Suprapubic skin (tissue), 4 donors: ENCODE measurements around the gene USP48. TPM values are rescaled to one million over a fixed set of nuclear protein-coding genes. Genes with fewer than 3 reads are reported as not detected.

Experiments used
- DNase-seq, 2 donors: peaks; one replicate each; pipeline ENCODE4 v3.0.0-alpha.2; 2019; ENCODE audit warnings: low spot score in 2 of 2
- H3K27ac ChIP-seq: fragments of 200-600 bp; sonication (generic); one replicate; pipeline ENCODE4 v1.5.1; 2019
- H3K27me3 ChIP-seq: fragments of 200-600 bp; sonication (generic); one replicate; pipeline ENCODE4 v1.5.1; 2019
- H3K36me3 ChIP-seq: fragments of 200-600 bp; sonication (generic); one replicate; pipeline ENCODE4 v1.5.1; 2019
- H3K4me1 ChIP-seq: fragments of 200-600 bp; sonication (generic); one replicate; pipeline ENCODE4 v1.5.1; 2019
- H3K4me3 ChIP-seq: fragments of 200-600 bp; sonication (generic); one replicate; pipeline ENCODE4 v1.5.1; 2019; ENCODE audit warnings: mild to moderate bottlenecking
- H3K9me3 ChIP-seq: fragments of 200-600 bp; sonication (generic); one replicate; pipeline ENCODE4 v1.5.1; 2019
- CTCF ChIP-seq, 2 donors: fragments of 200-600 bp in 1 of 2; fragments of 450-650 bp in 1 of 2; sonication (generic) in 1 of 2; IDR thresholded peaks; one replicate each; pipeline ENCODE4 v1.5.1; 2016 to 2019; ENCODE audit warnings: antibody characterized with exemption in 2 of 2, mild to moderate bottlenecking in 1 of 2, moderate library complexity in 1 of 2
- EP300 ChIP-seq: sonication (generic); formaldehyde crosslinking; IDR thresholded peaks from one replicate; pipeline ENCODE4 v1.6.1; 2017; ENCODE audit warnings: antibody characterized with exemption
- POLR2A ChIP-seq, 2 donors: fragments of 450-650 bp; IDR thresholded peaks; one replicate each; pipeline ENCODE4 v1.6.1; 2017; ENCODE audit warnings: antibody characterized with exemption in 2 of 2, mild to moderate bottlenecking in 2 of 2, moderate library complexity in 2 of 2
- POLR2AphosphoS5 ChIP-seq, 3 donors: sonication (generic); formaldehyde crosslinking; IDR thresholded peaks; one replicate each; pipeline ENCODE4 v1.6.1; 2017; ENCODE audit warnings: antibody characterized with exemption in 3 of 3
- WGBS: methylation state at CpG from one replicate; pipeline ENCODE4 v1.1.5; 2018; 5-methylcytosine and 5-hydroxymethylcytosine counted together
- total RNA-seq, 4 donors: library from RNA; depleted of rRNA; stranded (reverse); fragments of >200 nt; gene quantifications; one replicate each; pipeline ENCODE4 v1.1.0, GENCODE V29; 2016

The USP48 gene
- total RNA-seq, 4 donors from 2014 or later: 27.7 to 151 (median 46.0) TPM

GRCh38 chr1:21665711-21666575, 117.0 kb downstream of the USP48 start:
- DNase-seq: peak; percentile 53 to 74
- peaks cover 38% of the 10 kb centered on the region for H3K27me3 ChIP-seq
- H3K27ac ChIP-seq: no peak overlapping the region
- H3K36me3 ChIP-seq: no peaks in the 10 kb centered on the region
- no peak overlapping the region for H3K4me3 ChIP-seq
- WGBS: 46% methylated on average over 4 of the region's 8 CpGs
- TF ChIP-seq POLR2AphosphoS5 (IDR thresholded peaks at IDR 0.05) (no peak), CTCF (IDR thresholded peaks at IDR 0.05) (no peak), POLR2A (IDR thresholded peaks at IDR 0.05) (no peak), EP300 (no peak)
- H3K4me1 ChIP-seq: peaks cover 25% of the 10 kb centered on the region
- H3K9me3 ChIP-seq: no peaks in the 10 kb centered on the region

GRCh38 chr1:21664806-21665588, 118.0 kb downstream of the USP48 start:
- peaks cover 23% of the 10 kb centered on the region for H3K4me1 ChIP-seq

GRCh38 chr1:21663951-21664805, 118.8 kb downstream of the USP48 start:
- no peaks in the 10 kb centered on the region for H3K36me3 ChIP-seq
- peaks cover 41% of the 10 kb centered on the region for H3K27me3 ChIP-seq
- TF ChIP-seq EP300: no peak
- no peak for TF ChIP-seq POLR2A (IDR thresholded peaks at IDR 0.05)
- no peak for TF ChIP-seq CTCF (IDR thresholded peaks at IDR 0.05)
- TF ChIP-seq POLR2AphosphoS5 (IDR thresholded peaks at IDR 0.05): no peak
- H3K27ac ChIP-seq: no peak overlapping the region
- no peak overlapping the region for H3K4me3 ChIP-seq
- WGBS: 80% methylated on average over 10 of the region's 16 CpGs
- DNase-seq: peak; percentile 37 to 63
- peaks cover 18% of the 10 kb centered on the region for H3K4me1 ChIP-seq
- no peaks in the 10 kb centered on the region for H3K9me3 ChIP-seq

More at GRCh38 chr1:21664806-21665588, 118.0 kb downstream of the USP48 start:
- H3K27me3 ChIP-seq: peaks cover 43% of the 10 kb centered on the region
- H3K4me3 ChIP-seq: no peak overlapping the region
- DNase-seq: peak; percentile 28 to 29
- H3K36me3 ChIP-seq: no peaks in the 10 kb centered on the region
- H3K27ac ChIP-seq: no peak overlapping the region
- 73% methylated on average over 9 of the region's 10 CpGs for WGBS
- no peak for TF ChIP-seq CTCF (IDR thresholded peaks at IDR 0.05)
- no peak for TF ChIP-seq POLR2A (IDR thresholded peaks at IDR 0.05)
- TF ChIP-seq POLR2AphosphoS5 (IDR thresholded peaks at IDR 0.05): no peak
- no peak for TF ChIP-seq EP300
- H3K9me3 ChIP-seq: no peaks in the 10 kb centered on the region

GRCh38 chr1:21663248-21663950, 119.5 kb downstream of the USP48 start:
- Histone ChIP-seq H3K27me3 (peaks cover 33% of the 10 kb centered on the region), H3K27ac (no peak overlapping the region), H3K9me3 (no peaks in the 10 kb centered on the region), H3K4me1 (peaks cover 11% of the 10 kb centered on the region), H3K4me3 (no peak overlapping the region), H3K36me3 (no peaks in the 10 kb centered on the region)
- 56% methylated on average over 5 of the region's 11 CpGs for WGBS
- DNase-seq: peak in 1 of 2 donors; percentile 59
- TF ChIP-seq EP300: no peak
- TF ChIP-seq POLR2A (IDR thresholded peaks at IDR 0.05): no peak
- no peak for TF ChIP-seq CTCF (IDR thresholded peaks at IDR 0.05)
- no peak for TF ChIP-seq POLR2AphosphoS5 (IDR thresholded peaks at IDR 0.05)
